Measurements from ENCODE around the gene HOXA3. TPM values are rescaled to one million over a fixed set of nuclear protein-coding genes. Genes with fewer than 3 reads are reported as not detected.

Gene HOXA3
- polyA plus RNA-seq, 1 of the 3 experiments (the other 2 are of a cell fraction): 0.15 TPM

Small RNA genes lying within 50 kb of the gene (small RNA-seq; reads per million reads assigned to genes)
- gene AC004080.5 (0 reads per million in 7 experiments), gene RF01977 (0 reads per million in 7 experiments), gene RF02140 (0 reads per million in 7 experiments), gene RF02141 (0 reads per million in 7 experiments)

Other genes with a start within 250 kb of the HOXA3 start
- not detected in 2 replicates for gene HOXA1, start 56.6 kb downstream of the HOXA3 start, polyA plus RNA-seq (2012; rRNA removed)
- gene HOXA2, start 49.9 kb downstream of the HOXA3 start, polyA plus RNA-seq (2012; rRNA removed): not detected in 2 replicates
- not detected in 2 replicates for gene HOXA4, start 21.8 kb downstream of the HOXA3 start, polyA plus RNA-seq (2012; rRNA removed)
- not detected in 2 replicates for gene HOXA5, start 8.9 kb downstream of the HOXA3 start, polyA plus RNA-seq (2012; rRNA removed)
- not detected in 2 replicates for gene HOXA6, start 4.8 kb downstream of the HOXA3 start, polyA plus RNA-seq (2012; rRNA removed)
- not detected in 2 replicates for gene HOXA7, start 4.1 kb upstream of the HOXA3 start, polyA plus RNA-seq (2012; rRNA removed)
- gene HOXA9, start 13.0 kb upstream of the HOXA3 start, polyA plus RNA-seq (2012; rRNA removed): not detected in 2 replicates
- gene HOXA10, start 21.7 kb upstream of the HOXA3 start, polyA plus RNA-seq (2012; rRNA removed): not detected in 2 replicates
- gene HOXA11, start 32.6 kb upstream of the HOXA3 start, polyA plus RNA-seq (2012; rRNA removed): not detected in 2 replicates
- gene HOXA13, start 47.5 kb upstream of the HOXA3 start, polyA plus RNA-seq (2012; rRNA removed): not detected in 2 replicates
- not detected in 2 replicates for gene EVX1, start 90.2 kb upstream of the HOXA3 start, polyA plus RNA-seq (2012; rRNA removed)